SK-N-MC (cell line): Measurements from ENCODE around the gene LIPC.

Experiments used
- EZH2 ChIP-seq: fragments of 200-600 bp; sonication (generic); IDR thresholded peaks from one replicate; pipeline ENCODE4 v1.6.1; 2017; ENCODE audit warnings: antibody characterized with exemption
- POLR2AphosphoS5 ChIP-seq: IDR thresholded peaks from 2 replicates; pipeline ENCODE4 v1.6.1; 2012; ENCODE audit warnings: mild to moderate bottlenecking, low read depth, low read length, borderline replicate concordance

GRCh38 chr15:58559904-58560588 lies 128.3 kb downstream of the LIPC start:
- no peak for TF ChIP-seq POLR2AphosphoS5
- no peak for TF ChIP-seq EZH2
